Body of pancreas (tissue), 4 donors: ENCODE results near the gene SIPA1L2. TPM values are rescaled to one million over a fixed set of nuclear protein-coding genes. Genes with fewer than 3 reads are reported as not detected.

ENCODE experiments used
- ATAC-seq: fragments of 150-250 bp; one replicate; pipeline ENCODE4 v1.9.1; 2016
- DNase-seq, 4 donors: peaks; one replicate each; pipeline ENCODE4 v3.0.0-alpha.2; 2019
- H3K27ac ChIP-seq, 4 donors: fragments of 200-600 bp; sonication (generic); 1 replicate in 3 of 4; 2 replicates in 1 of 4; pipeline versions ENCODE4 v1.5.1 to v1.6.1; 2016 to 2019; ENCODE audit warnings: mild to moderate bottlenecking in 1 of 4, mixed read lengths in 1 of 4, moderate library complexity in 1 of 4
- H3K27me3 ChIP-seq, 2 donors: fragments of 200-600 bp; sonication (generic); one replicate each; pipeline ENCODE4 v1.6.0; 2016; ENCODE audit warnings: mild to moderate bottlenecking in 1 of 2
- H3K36me3 ChIP-seq, 2 donors: fragments of 200-600 bp; sonication (generic); replicated peaks in 1 of 2; 2 replicates each; pipeline ENCODE4 v1.5.1; 2016; ENCODE audit warnings: low read depth in 2 of 2; ENCODE audit not compliant: insufficient read depth in 1 of 2
- H3K4me1 ChIP-seq: fragments of 200-600 bp; sonication (generic); one replicate; pipeline ENCODE4 v1.6.0; 2016
- H3K4me3 ChIP-seq, 2 donors: fragments of 200-600 bp; sonication (generic); 1 replicate in 1 of 2; 2 replicates in 1 of 2; pipeline ENCODE4 v1.5.1; 2016 to 2019
- H3K9me3 ChIP-seq, 3 donors: fragments of 200-600 bp; sonication (generic); 1 replicate in 2 of 3; 2 replicates in 1 of 3; pipeline ENCODE4 v1.5.1; 2016
- POLR2A ChIP-seq, 3 donors: fragments of 450-650 bp; IDR thresholded peaks; one replicate each; pipeline ENCODE4 v1.6.1; 2016; ENCODE audit warnings: antibody characterized with exemption in 3 of 3, mild to moderate bottlenecking in 2 of 3
- WGBS, 2 donors: methylation state at CpG; one replicate each; pipeline ENCODE4 v1.1.5; 2017; 5-methylcytosine and 5-hydroxymethylcytosine counted together
- intact Hi-C: fragments of 100-400 bp; cut with DNase I; formaldehyde crosslinking; loops from one replicate; pipeline ENCODE4 v1.15.1; 2023
- total RNA-seq, 2 donors: library from RNA; depleted of rRNA; stranded (reverse); fragments of >200 nt; gene quantifications; one replicate each; pipeline ENCODE4 v1.1.0, GENCODE V29; 2016
- TF ChIP-seq, protein P1 (sequence below), 7 experiments: fragments of 450-650 bp in 4 of 7; fragments of 200-600 bp in 3 of 7; sonication (generic) in 3 of 7; IDR thresholded peaks; one replicate each; pipeline ENCODE4 v1.5.1; 2016 to 2019; ENCODE audit warnings: antibody characterized with exemption in 7 of 7

SIPA1L2 gene
- total RNA-seq, 2 donors from 2014 or later: 5.6 to 8.6 TPM

- Histone ChIP-seq H3K4me1 (peaks cover 5% of the 10 kb centered on the region), H3K27me3 (no peaks in the 10 kb centered on the region), H3K9me3 (no peaks in the 10 kb centered on the region), H3K36me3 (no peaks in the 10 kb centered on the region), H3K27ac (no peak overlapping the region), H3K4me3 (no peak overlapping the region)
- 68 to 85% methylated on average over 4 of the region's 4 CpGs for WGBS, 2 donors
- ATAC-seq (no peak), DNase-seq (no peak)
- intact Hi-C loops: no loop called here
- TF ChIP-seq, protein P1, sequence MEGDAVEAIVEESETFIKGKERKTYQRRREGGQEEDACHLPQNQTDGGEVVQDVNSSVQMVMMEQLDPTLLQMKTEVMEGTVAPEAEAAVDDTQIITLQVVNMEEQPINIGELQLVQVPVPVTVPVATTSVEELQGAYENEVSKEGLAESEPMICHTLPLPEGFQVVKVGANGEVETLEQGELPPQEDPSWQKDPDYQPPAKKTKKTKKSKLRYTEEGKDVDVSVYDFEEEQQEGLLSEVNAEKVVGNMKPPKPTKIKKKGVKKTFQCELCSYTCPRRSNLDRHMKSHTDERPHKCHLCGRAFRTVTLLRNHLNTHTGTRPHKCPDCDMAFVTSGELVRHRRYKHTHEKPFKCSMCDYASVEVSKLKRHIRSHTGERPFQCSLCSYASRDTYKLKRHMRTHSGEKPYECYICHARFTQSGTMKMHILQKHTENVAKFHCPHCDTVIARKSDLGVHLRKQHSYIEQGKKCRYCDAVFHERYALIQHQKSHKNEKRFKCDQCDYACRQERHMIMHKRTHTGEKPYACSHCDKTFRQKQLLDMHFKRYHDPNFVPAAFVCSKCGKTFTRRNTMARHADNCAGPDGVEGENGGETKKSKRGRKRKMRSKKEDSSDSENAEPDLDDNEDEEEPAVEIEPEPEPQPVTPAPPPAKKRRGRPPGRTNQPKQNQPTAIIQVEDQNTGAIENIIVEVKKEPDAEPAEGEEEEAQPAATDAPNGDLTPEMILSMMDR (IDR thresholded peaks at IDR 0.05): no peak
- no peak for TF ChIP-seq POLR2A (IDR thresholded peaks at IDR 0.05)
Observed at GRCh38 chr1:232598837-232599177, 31.1 kb downstream of the SIPA1L2 start.

- Histone ChIP-seq H3K4me3 (no peak overlapping the region), H3K4me1 (peaks cover 5% of the 10 kb centered on the region), H3K36me3 (no peaks in the 10 kb centered on the region), H3K27ac (no peak overlapping the region), H3K9me3 (no peaks in the 10 kb centered on the region), H3K27me3 (no peaks in the 10 kb centered on the region)
- 95 to 100% methylated on average over 3 of the region's 3 CpGs for WGBS, 2 donors
- DNase-seq: no peak
- intact Hi-C loops: no loop called here
- no peak for ATAC-seq
- no peak for TF ChIP-seq POLR2A (IDR thresholded peaks at IDR 0.05)
- TF ChIP-seq, protein P1 (IDR thresholded peaks at IDR 0.05): no peak
Observed at GRCh38 chr1:232598133-232598532, 31.8 kb downstream of the SIPA1L2 start.

DNA sequence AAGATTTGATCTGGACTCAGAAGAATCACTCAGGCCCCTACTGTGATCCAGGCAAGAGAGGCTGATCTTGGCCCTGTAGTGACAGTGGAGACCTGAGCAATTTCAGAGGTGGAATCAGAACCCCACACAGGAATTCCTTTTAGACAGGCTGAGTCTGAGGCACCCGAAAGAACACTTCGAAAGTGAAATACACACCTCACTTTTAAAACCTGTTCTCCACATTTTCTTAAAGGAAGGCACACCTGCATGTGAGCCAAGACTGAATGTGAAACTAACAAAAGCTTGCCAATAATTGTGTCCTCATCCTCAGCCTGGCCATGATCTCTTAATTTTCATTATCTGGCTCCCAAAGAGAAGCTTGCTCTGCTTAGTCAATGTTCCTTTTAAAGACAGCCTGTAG is 32.2 kb downstream of the SIPA1L2 start:
- Histone ChIP-seq H3K36me3 (no peaks in the 10 kb centered on the region), H3K4me3 (no peak overlapping the region), H3K27ac (no peak overlapping the region), H3K4me1 (peaks cover 5% of the 10 kb centered on the region), H3K9me3 (no peaks in the 10 kb centered on the region), H3K27me3 (no peaks in the 10 kb centered on the region)
- DNase-seq (no peak), ATAC-seq (no peak)
- WGBS, 2 donors: 89 to 93% methylated on average over 2 of the region's 2 CpGs
- intact Hi-C loops: no loop called here
- TF ChIP-seq, protein P1 (IDR thresholded peaks at IDR 0.05): no peak
- TF ChIP-seq POLR2A (IDR thresholded peaks at IDR 0.05): no peak

- WGBS, 2 donors: 55 to 59% methylated on average over 8 of the region's 8 CpGs
- no peak overlapping the region for H3K4me3 ChIP-seq
- H3K27me3 ChIP-seq: no peaks in the 10 kb centered on the region
- H3K36me3 ChIP-seq: no peaks in the 10 kb centered on the region
- no peak for DNase-seq
- TF ChIP-seq, protein P1 (IDR thresholded peaks at IDR 0.05): no peak
- TF ChIP-seq POLR2A (IDR thresholded peaks at IDR 0.05): no peak
- H3K4me1 ChIP-seq: peaks cover 5% of the 10 kb centered on the region
- H3K27ac ChIP-seq: no peak overlapping the region
- no peak for ATAC-seq
- intact Hi-C loops: no loop called here
- H3K9me3 ChIP-seq: no peaks in the 10 kb centered on the region
Observed at GRCh38 chr1:232596666-232597303, 33.1 kb downstream of the SIPA1L2 start.
